CD4-positive, alpha-beta T cell (primary cell): Measurements from ENCODE around the gene ZNF19. TPM values are rescaled to one million over a fixed set of nuclear protein-coding genes. Genes with fewer than 3 reads are reported as not detected.

ENCODE experiments used
- ATAC-seq: fragments of 200-7000 bp; cut with Tn5 transposase; one replicate; pipeline ENCODE4 v1.10.0; 2022; ENCODE audit warnings: mild to moderate bottlenecking; ENCODE audit not compliant: poor library complexity
- CTCF ChIA-PET: fragments of 350-600 bp; sonication (Branson Sonifier 250); formaldehyde crosslinking; loops from one replicate; lab custom pipeline; 2021; ENCODE audit warnings: antibody characterized with exemption, inconsistent platforms; lab: Charles Lee
- POLR2A ChIA-PET: fragments of 350-600 bp; sonication (Branson Sonifier 250); formaldehyde crosslinking; loops from one replicate; lab custom pipeline; 2021; ENCODE audit warnings: antibody characterized with exemption, inconsistent platforms; lab: Charles Lee
- DNase-seq, 14 experiments: peaks; one replicate each; pipeline ENCODE4 v3.0.0-alpha.2; 2013 to 2020; ENCODE audit warnings: mixed read lengths in 2 of 14
- H3K27ac ChIP-seq, 2 donors: one replicate each; pipeline versions ENCODE4 v1.5.1 to v1.7.0; 2013; ENCODE audit warnings: low read length in 2 of 2, low read depth in 1 of 2, mild to moderate bottlenecking in 1 of 2
- H3K27me3 ChIP-seq, 2 experiments: 1 replicate in 1 of 2; 2 replicates in 1 of 2; pipeline versions ENCODE4 v1.6.1 to v1.7.0; 2013; ENCODE audit warnings: low read length in 2 of 2, control low read depth in 1 of 2, mild to moderate bottlenecking in 1 of 2, moderate library complexity in 1 of 2; ENCODE audit not compliant: insufficient read depth in 2 of 2, control insufficient read depth in 1 of 2
- H3K36me3 ChIP-seq: one replicate; pipeline ENCODE4 v1.6.1; 2013; ENCODE audit warnings: low read length, control low read depth; ENCODE audit not compliant: insufficient read depth
- H3K4me1 ChIP-seq: one replicate; pipeline ENCODE4 v1.6.1; 2013; ENCODE audit warnings: low read length, control low read depth; ENCODE audit not compliant: insufficient read depth
- H3K4me3 ChIP-seq: one replicate; pipeline ENCODE4 v1.5.1; 2013; ENCODE audit warnings: mild to moderate bottlenecking, low read length, moderate library complexity
- H3K9me3 ChIP-seq, 2 experiments: 1 replicate in 1 of 2; 2 replicates in 1 of 2; pipeline versions ENCODE4 v1.6.1 to v1.7.0; 2013; ENCODE audit warnings: low read length in 2 of 2, mild to moderate bottlenecking in 2 of 2, control low read depth in 1 of 2, moderate library complexity in 1 of 2; ENCODE audit not compliant: control insufficient read depth in 1 of 2, insufficient read depth in 1 of 2
- H3K27ac Mint-ChIP-seq: one replicate; pipeline ENCODE4 v1.8.0; 2020; ENCODE audit warnings: mixed read lengths
- H3K27me3 Mint-ChIP-seq: one replicate; pipeline ENCODE4 v1.8.0; 2021; ENCODE audit warnings: mixed read lengths
- H3K36me3 Mint-ChIP-seq: one replicate; pipeline ENCODE4 v1.8.0; 2021; ENCODE audit warnings: low read depth, mixed read lengths
- H3K4me1 Mint-ChIP-seq: one replicate; pipeline ENCODE4 v1.8.0; 2021; ENCODE audit warnings: low read depth, mixed read lengths
- H3K4me3 Mint-ChIP-seq: one replicate; pipeline ENCODE4 v1.8.0; 2020; ENCODE audit warnings: mild to moderate bottlenecking, mixed read lengths
- H3K9me3 Mint-ChIP-seq: one replicate; pipeline ENCODE4 v1.8.0; 2020; ENCODE audit warnings: mixed read lengths
- intact Hi-C, 2 experiments: fragments of 100-400 bp; cut with DNase I in 1 of 2; cut with micrococcal nuclease in 1 of 2; formaldehyde crosslinking; loops; one replicate each; pipeline versions ENCODE4 v1.15.1 to v1.9.0; 2023 to 2025; cut with DNase I, micrococcal nuclease
- total RNA-seq, 174 experiments: library from RNA in 2 of 174; stranded (reverse) in 2 of 174; gene quantifications; one replicate each; pipeline ENCODE4 v1.2.3 and lab custom pipeline; 2021 to 2026
- TF ChIP-seq, protein P1 (sequence below): fragments of 200-600 bp; IDR thresholded peaks from one replicate; pipeline ENCODE4 v1.8.0; 2022; ENCODE audit warnings: antibody characterized with exemption, mild to moderate bottlenecking

ZNF19 gene
- total RNA-seq, 2 experiments from 2014 or later, result 4.6 to 6.4 TPM

DNA sequence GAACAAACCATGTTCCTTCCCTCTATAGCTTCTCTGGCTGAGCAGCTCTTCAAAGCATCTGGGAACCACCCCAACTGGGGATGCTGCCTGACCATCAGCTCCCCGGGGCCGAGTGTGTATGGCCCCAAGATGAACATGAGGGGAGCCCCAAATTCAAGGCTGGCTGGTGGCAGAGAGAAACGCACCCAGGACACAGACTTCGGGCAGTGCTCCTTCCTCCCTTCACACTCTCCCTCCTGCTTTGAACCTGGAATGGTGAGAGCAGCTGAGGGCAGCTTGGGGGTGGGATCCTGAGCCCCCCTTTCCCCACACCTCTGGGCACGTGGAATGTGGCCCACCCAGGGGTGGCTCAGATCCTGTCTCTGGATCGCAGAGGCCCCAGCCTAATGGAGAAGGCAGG is 64.5 kb downstream of the ZNF19 start:
- POLR2A ChIA-PET, result no interaction called here
- ATAC-seq (no peak), DNase-seq (no peak)
- H3K36me3 Mint-ChIP-seq, result no peaks in the 10 kb centered on the region
- H3K4me3 ChIP-seq, result no peak overlapping the region
- H3K27me3 Mint-ChIP-seq, result peaks cover 70% of the 10 kb centered on the region
- H3K36me3 ChIP-seq, result no peaks in the 10 kb centered on the region
- H3K27ac ChIP-seq, result no peak overlapping the region
- H3K27ac Mint-ChIP-seq, result no peak overlapping the region
- CTCF ChIA-PET, result no interaction called here
- no peak overlapping the region for H3K4me3 Mint-ChIP-seq
- no peaks in the 10 kb centered on the region for H3K4me1 ChIP-seq
- no peaks in the 10 kb centered on the region for H3K4me1 Mint-ChIP-seq
- H3K9me3 Mint-ChIP-seq, result no peaks in the 10 kb centered on the region
- peaks cover 0 to 8% of the 10 kb centered on the region in 2 experiments for H3K9me3 ChIP-seq
- intact Hi-C loops, result no loop called here
- H3K27me3 ChIP-seq, result peaks cover 11 to 44% of the 10 kb centered on the region in 2 experiments
- TF ChIP-seq, protein P1, sequence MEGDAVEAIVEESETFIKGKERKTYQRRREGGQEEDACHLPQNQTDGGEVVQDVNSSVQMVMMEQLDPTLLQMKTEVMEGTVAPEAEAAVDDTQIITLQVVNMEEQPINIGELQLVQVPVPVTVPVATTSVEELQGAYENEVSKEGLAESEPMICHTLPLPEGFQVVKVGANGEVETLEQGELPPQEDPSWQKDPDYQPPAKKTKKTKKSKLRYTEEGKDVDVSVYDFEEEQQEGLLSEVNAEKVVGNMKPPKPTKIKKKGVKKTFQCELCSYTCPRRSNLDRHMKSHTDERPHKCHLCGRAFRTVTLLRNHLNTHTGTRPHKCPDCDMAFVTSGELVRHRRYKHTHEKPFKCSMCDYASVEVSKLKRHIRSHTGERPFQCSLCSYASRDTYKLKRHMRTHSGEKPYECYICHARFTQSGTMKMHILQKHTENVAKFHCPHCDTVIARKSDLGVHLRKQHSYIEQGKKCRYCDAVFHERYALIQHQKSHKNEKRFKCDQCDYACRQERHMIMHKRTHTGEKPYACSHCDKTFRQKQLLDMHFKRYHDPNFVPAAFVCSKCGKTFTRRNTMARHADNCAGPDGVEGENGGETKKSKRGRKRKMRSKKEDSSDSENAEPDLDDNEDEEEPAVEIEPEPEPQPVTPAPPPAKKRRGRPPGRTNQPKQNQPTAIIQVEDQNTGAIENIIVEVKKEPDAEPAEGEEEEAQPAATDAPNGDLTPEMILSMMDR, result no peak

DNA sequence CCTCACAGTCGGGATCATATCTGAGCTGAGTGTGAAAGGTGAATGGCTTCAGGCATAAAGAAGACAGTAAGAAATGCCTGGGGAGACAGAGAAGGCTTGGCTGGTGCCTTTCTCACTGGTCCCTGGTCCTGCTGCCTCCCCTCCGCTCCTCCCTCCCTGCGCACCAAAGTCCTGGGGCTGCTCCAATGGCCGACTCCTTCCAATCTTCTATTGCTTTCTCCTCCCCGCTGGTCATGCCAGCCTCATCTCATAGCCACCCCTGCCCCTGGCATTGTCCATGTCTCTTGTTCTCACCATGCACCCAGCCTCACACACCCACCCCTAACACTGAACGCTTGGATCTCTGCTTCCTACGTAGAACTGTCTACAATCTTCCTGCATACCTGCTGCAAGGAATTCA is 65.3 kb downstream of the ZNF19 start:
- H3K4me1 Mint-ChIP-seq, result no peaks in the 10 kb centered on the region
- H3K27ac Mint-ChIP-seq, result no peak overlapping the region
- Histone ChIP-seq H3K4me3 (no peak overlapping the region), H3K4me1 (no peaks in the 10 kb centered on the region), H3K27ac (no peak overlapping the region), H3K9me3 (peaks cover 0 to 8% of the 10 kb centered on the region in 2 experiments), H3K27me3 (peaks cover 11 to 37% of the 10 kb centered on the region in 2 experiments), H3K36me3 (no peaks in the 10 kb centered on the region)
- TF ChIP-seq, protein P1, result no peak
- ATAC-seq (no peak), DNase-seq (no peak)
- POLR2A ChIA-PET, result no interaction called here
- H3K4me3 Mint-ChIP-seq, result no peak overlapping the region
- CTCF ChIA-PET, result no interaction called here
- peaks cover 63% of the 10 kb centered on the region for H3K27me3 Mint-ChIP-seq
- intact Hi-C loops, result no loop called here
- H3K9me3 Mint-ChIP-seq, result no peaks in the 10 kb centered on the region
- H3K36me3 Mint-ChIP-seq, result no peaks in the 10 kb centered on the region

Other genes with a start within 250 kb of the ZNF19 start
- gene CMTR2, start 199.9 kb downstream of the ZNF19 start, total RNA-seq, result 1 to 10 TPM; 5.9 to 6.6 TPM
- gene CALB2, start 130.6 kb downstream of the ZNF19 start, total RNA-seq, result not detected
- not detected for gene TLE7, start 47.3 kb downstream of the ZNF19 start, total RNA-seq
- 1 to 10 TPM; 7.0 to 8.4 TPM for gene ZNF23, start 27.1 kb downstream of the ZNF19 start, total RNA-seq
- not detected for gene CHST4, start 37.1 kb upstream of the ZNF19 start, total RNA-seq
- gene TAT, start 87.8 kb upstream of the ZNF19 start, total RNA-seq, result not detected
- not detected for gene MARVELD3, start 136.9 kb upstream of the ZNF19 start, total RNA-seq
- 1 to 10 TPM; 7.1 to 7.7 TPM for gene PHLPP2, start 235.4 kb upstream of the ZNF19 start, total RNA-seq